Activated CD4-positive, alpha-beta T cell treated with anti-CD3 and anti-CD28 coated beads, Interleukin-2, amount 50 U/mL, for 16 hours (primary cell): ENCODE measurements around the gene FSIP1.

ENCODE experiments used
- DNase-seq: peaks from one replicate; pipeline ENCODE4 v3.0.0-alpha.2; 2020

FSIP1 gene

DNA sequence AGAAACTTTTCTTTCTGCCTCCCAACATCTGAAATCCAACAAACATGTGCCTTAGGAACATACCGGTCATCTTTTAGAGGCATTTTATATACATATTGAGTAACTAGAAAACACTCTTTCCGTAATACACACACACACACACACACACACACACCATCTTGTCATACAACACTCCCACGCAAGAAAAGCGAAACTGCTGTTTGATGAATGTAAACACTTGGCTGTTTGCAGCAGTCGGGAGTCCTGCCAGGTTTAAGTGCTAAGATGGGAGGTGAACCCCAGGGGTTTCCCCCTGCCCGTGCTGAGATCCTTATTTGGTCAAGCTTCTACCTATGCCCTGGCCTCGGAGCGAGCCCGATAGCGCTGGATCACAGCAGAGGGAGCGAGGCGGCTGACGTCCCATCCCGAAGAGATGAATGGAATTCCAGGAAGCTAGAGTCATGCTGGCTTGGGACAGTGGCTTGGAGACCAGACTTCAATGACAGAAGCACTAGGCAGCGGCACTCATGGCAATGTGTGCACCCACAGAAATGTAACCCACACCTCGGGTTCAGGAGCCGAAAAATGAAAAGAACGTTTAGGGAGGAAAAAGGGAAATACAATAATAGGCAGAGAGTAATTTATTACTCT, 203.0 kb downstream of the FSIP1 start:
- DNase-seq: no peak

DNA sequence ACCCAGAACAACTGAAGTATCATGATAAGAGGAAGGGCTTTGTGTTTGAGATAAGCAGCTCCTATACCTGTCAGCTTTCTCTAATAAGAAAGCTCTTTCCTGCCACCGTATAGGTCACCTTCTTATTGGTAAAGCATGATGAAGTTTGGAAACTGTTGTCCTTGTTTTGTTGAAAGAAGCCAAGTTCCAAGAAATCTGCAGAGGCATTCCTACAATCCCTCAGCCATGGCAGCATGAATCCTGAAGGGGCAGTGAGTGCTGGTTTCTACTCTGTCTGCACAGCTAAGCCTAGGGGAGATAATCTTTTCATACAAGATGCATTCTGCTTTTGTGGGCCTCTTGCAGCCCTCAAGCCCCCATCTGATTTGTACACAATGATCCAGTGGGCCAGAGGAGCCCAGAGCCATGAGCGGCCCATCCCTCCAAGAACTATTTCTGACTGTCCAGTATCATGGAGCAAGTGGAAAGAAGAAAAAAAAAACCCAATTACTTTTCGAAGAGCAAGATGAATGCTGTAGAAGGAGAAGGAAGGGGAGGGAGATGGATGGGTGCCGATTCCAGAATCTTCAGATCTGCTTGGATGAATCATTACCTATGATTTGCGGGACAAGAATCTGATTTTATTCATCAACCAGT, 203.7 kb downstream of the FSIP1 start:
- DNase-seq: no peak

DNA sequence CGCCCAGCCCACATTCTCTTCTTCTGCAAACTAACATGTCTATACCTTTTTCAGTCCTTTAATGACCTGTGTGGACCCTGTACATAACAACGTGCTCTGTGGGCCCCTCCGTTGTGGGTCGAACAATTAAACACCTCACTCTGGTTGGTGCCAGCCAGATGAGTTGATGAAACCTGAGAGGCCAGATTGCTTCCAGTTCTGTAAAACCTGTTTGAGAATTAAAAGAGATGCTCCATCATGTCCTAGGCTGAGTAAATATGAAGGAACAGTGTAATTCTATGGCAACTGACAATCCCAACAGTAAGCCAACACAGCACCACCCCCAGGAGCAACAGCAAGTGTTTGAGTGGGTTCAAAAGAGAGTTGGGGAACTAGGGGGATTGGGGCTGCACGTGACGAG, 207.5 kb downstream of the FSIP1 start:
- no peak for DNase-seq

GRCh38 chr15:39574427-39574826, 208.2 kb downstream of the FSIP1 start:
- no peak for DNase-seq

DNA sequence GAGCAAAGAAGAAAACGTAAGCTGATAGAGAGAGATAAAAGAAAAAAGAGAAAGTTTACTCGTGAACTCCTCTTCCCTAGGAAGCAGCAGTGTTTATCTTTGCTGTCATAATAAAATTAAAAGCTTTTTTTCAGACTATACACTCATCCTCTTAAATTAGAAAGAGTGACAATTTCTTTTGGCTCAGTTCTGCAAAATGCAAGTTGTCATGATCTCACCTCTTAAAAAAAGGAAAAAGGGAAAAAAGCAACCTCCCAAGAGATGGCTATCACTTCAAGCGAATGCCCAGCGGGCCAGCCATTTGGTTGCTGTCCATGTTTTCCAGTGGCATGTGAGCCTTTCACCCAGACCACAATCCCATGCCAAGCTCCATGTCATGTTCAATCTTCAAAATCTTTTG, 208.8 kb downstream of the FSIP1 start:
- DNase-seq: no peak

- DNase-seq: no peak
These were observed 209.4 kb downstream of the FSIP1 start for GRCh38 chr15:39573287-39573686.

DNA sequence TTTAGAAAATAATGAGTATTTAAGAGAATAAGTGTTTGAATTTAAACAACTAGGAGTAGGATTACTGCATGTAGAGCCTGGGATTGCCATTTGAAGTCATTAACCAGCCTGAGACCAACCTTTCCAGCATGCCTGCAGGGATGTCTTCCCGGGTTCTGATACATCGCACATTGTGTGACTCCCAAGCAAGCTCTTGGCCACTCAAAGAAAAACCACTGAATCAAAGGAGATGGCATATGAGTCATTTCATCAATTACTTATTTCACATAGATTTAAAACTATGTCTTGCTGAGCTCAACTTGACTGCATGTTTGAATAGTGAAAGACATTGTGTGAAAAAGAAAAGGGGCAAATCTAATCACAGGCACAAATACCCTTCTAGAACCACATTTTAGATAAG, 216.8 kb downstream of the FSIP1 start:
- DNase-seq: no peak

DNA sequence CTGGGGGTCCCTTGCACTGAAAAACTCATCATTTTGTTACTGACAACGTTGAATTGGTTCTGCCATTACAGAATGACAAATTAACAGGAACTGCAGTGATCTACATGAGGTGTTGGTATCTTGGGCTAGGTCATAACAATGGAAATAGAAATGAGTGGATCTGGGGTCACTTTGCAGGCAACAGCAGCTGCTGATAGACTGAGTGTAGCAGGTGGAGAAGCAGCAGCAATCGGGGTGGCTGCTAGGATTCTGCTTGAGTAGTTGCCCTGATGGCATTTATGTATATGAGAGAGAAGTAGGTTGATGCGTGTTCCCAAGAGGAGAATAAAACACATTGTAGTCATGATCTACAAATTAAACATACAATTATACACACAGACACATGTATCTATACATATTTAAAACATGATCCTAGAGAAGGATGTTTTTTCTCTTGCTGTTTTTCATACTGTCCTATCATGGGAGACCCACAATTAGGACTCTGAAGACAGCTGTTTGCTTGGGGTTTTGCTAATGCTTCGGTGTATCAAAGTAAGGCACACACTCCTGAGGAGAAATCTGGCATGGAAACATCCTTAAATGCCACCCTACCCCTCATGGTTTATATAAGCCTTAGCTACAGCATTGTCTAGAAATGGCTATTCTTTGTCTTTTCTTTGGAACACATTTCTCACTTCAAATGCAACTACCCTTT, 217.5 kb downstream of the FSIP1 start:
- no peak for DNase-seq

GRCh38 chr15:39558421-39558820, 224.2 kb downstream of the FSIP1 start:
- DNase-seq: no peak

- DNase-seq: no peak
These were observed 226.2 kb downstream of the FSIP1 start for GRCh38 chr15:39556461-39556860.

DNA sequence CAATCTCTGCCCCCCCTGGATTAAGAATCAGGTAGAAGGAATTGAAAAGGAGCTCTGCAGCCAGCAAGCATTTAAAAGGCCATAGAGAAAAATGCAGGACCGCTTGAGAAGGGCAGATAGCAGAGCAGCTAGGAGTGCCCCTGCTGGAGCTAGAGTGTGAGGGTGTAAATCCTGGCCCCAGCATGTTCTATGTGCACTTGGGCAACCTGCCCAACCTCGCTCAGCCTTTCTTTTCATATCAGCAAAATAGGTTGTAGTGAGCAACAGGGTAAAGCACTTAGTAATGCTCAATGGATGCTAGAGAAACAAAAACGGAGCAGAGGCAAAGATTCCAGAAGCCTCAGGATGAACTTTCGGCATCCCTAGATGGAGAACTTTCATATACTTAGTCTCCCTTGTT, 226.8 kb downstream of the FSIP1 start:
- no peak for DNase-seq

- no peak for DNase-seq
These were observed 227.8 kb downstream of the FSIP1 start for GRCh38 chr15:39554746-39555387.

DNA sequence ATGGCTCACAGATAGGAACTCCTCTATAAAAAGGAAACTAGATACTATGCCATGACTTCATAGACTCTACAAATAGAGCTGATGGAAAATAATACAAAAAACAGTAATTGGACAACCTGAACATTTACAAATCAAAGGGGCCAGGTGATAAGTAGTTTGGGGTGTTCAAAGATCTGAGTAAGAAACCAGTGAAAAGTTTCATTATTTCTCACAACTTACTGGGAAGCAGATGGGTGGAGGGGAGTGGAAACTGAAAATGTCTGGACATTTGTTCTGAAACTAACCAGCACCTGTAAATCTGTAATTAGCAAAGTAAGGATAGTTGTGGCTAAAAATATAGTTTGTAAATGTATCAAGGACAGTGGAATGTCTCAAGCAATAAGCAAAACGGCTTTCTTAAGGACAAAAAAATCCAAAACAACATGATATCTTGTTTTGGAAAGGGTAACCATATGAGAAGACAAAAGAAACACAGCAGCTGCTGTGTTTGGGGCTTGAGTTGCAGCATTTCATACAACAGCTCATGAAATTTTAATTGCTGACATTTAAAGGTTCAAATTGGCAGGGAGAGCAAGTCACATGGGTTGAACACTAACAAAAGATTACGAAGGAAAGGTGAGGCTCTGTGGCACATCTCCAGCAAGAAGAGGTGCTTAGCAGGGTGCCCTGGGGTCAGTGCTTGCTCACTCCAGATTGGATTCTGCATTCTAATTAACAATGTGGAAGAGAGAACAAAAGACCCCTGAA, 228.5 kb downstream of the FSIP1 start:
- DNase-seq: peak; percentile 49

DNA sequence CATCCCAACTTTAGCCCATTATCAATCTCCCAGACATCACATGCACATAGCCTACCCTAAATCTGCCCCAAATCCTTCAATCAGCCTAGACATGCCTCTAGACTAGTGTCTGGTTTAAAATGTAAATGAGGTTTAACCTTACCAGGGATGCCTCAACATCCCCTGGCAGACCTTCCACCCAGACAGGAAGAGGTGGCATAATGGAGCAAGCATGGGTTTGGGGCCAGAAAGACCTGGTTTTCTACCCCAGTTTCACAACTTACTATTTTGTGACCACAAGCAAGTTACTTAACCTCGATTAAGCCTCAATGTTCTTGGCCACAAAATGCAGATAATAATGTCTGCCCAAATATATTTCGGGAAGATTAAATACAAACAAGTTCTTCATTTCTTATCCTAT, 230.1 kb downstream of the FSIP1 start:
- DNase-seq: no peak

GRCh38 chr15:39551476-39551875, 231.2 kb downstream of the FSIP1 start:
- no peak for DNase-seq
